ENCODE measurements around the gene EIF3F.
A peak's percentile ranks its signal among the peaks of the same experiment; 100 is the strongest.

The EIF3F gene

DNA sequence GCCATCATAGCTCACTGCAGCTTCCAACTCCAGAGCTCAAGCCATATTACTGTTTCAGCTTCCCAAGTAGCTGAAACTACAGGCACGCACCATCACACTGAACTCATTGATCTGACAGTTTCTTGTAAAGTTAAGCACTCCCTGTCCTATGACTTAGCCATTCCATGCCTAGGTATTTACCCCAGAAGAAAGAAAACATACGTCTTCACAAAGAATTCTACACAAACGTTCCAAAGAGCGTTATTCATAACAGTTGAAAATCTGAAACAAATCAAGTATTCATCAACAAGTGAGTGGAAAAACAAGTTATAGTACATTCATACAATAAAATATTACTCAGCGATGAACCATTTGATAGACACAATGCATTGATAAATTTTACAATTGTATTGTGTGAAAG is 14.1 kb upstream of the EIF3F start:
- TF ChIP-seq CEBPB (IDR thresholded peaks at IDR 0.05): no peak
- no peak for TF ChIP-seq EP300 (IDR thresholded peaks at IDR 0.05; ENCODE audit: borderline replicate concordance)
- TF ChIP-seq YY1 (IDR thresholded peaks at IDR 0.05; ENCODE audit: low read depth): no peak
- no peak for TF ChIP-seq NFIC (IDR thresholded peaks at IDR 0.05)
- TF ChIP-seq RAD21 (IDR thresholded peaks at IDR 0.05; ENCODE audit: low read depth): no peak
- no peak for TF ChIP-seq FOXM1 (IDR thresholded peaks at IDR 0.05; ENCODE audit: borderline replicate concordance, low read depth)
- TF ChIP-seq TCF12 (IDR thresholded peaks at IDR 0.05; ENCODE audit: low read depth): no peak
- no peak for TF ChIP-seq TEAD4 (IDR thresholded peaks at IDR 0.05)
- TF ChIP-seq TAF1 (IDR thresholded peaks at IDR 0.05; ENCODE audit: low read depth): no peak
- TF ChIP-seq ZBTB7A (IDR thresholded peaks at IDR 0.05; ENCODE audit: low read depth): no peak

GRCh38 chr11:7974668-7975067 is 12.5 kb upstream of the EIF3F start:
- TF ChIP-seq ZBTB7A (IDR thresholded peaks at IDR 0.05; ENCODE audit: low read depth): no peak
- TF ChIP-seq, protein P1, sequence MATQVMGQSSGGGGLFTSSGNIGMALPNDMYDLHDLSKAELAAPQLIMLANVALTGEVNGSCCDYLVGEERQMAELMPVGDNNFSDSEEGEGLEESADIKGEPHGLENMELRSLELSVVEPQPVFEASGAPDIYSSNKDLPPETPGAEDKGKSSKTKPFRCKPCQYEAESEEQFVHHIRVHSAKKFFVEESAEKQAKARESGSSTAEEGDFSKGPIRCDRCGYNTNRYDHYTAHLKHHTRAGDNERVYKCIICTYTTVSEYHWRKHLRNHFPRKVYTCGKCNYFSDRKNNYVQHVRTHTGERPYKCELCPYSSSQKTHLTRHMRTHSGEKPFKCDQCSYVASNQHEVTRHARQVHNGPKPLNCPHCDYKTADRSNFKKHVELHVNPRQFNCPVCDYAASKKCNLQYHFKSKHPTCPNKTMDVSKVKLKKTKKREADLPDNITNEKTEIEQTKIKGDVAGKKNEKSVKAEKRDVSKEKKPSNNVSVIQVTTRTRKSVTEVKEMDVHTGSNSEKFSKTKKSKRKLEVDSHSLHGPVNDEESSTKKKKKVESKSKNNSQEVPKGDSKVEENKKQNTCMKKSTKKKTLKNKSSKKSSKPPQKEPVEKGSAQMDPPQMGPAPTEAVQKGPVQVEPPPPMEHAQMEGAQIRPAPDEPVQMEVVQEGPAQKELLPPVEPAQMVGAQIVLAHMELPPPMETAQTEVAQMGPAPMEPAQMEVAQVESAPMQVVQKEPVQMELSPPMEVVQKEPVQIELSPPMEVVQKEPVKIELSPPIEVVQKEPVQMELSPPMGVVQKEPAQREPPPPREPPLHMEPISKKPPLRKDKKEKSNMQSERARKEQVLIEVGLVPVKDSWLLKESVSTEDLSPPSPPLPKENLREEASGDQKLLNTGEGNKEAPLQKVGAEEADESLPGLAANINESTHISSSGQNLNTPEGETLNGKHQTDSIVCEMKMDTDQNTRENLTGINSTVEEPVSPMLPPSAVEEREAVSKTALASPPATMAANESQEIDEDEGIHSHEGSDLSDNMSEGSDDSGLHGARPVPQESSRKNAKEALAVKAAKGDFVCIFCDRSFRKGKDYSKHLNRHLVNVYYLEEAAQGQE (IDR thresholded peaks at IDR 0.05; ENCODE audit: low read depth): no peak
- TF ChIP-seq TEAD4 (IDR thresholded peaks at IDR 0.05): no peak
- no peak for TF ChIP-seq NFIC (IDR thresholded peaks at IDR 0.05)
- no peak for TF ChIP-seq FOXM1 (IDR thresholded peaks at IDR 0.05; ENCODE audit: borderline replicate concordance, low read depth)
- TF ChIP-seq EGR1 (IDR thresholded peaks at IDR 0.05): no peak
- no peak for TF ChIP-seq EP300 (IDR thresholded peaks at IDR 0.05; ENCODE audit: borderline replicate concordance)
- TF ChIP-seq, protein P2, sequence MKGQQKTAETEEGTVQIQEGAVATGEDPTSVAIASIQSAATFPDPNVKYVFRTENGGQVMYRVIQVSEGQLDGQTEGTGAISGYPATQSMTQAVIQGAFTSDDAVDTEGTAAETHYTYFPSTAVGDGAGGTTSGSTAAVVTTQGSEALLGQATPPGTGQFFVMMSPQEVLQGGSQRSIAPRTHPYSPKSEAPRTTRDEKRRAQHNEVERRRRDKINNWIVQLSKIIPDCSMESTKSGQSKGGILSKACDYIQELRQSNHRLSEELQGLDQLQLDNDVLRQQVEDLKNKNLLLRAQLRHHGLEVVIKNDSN (IDR thresholded peaks at IDR 0.05): no peak
- no peak for TF ChIP-seq TAF1 (IDR thresholded peaks at IDR 0.05; ENCODE audit: low read depth)
- TF ChIP-seq CREB1 (IDR thresholded peaks at IDR 0.05; ENCODE audit: low read depth): no peak
- no peak for TF ChIP-seq MAX (IDR thresholded peaks at IDR 0.05)
- TF ChIP-seq CEBPB (IDR thresholded peaks at IDR 0.05): no peak
- TF ChIP-seq RAD21 (IDR thresholded peaks at IDR 0.05; ENCODE audit: low read depth): no peak
- TF ChIP-seq TCF12 (IDR thresholded peaks at IDR 0.05; ENCODE audit: low read depth): no peak
- TF ChIP-seq YY1 (IDR thresholded peaks at IDR 0.05; ENCODE audit: low read depth): no peak

DNA sequence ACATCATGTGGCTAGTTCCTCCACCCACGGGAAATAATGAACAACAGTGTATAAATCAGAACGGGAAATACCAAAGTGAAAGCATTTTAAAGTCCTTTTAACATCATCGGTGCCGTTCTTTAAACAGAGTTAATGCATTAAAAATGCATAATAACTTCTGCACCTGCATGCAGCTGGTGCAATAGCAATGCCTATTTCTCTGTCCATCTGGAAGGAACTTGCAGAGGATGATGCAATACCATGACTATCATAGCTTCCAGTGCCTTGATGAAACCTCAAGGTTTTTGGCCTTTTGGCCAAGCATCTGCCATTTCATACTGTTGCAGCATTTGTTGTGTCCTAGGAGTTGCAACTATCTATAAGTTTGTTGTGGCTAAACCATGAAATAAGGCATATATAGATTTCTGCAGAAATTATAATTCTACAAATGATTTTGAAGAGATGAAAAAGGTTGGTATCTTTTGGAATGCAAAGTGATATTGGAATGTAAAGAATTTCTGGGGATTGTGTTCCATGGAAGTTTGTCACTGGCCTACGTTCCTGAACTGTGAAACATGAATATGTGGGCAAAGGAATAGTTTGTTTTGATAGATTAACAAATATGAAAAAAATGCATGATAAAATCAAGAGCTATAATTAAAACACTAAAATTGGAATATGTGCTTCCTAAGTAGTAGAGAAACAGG is 9.8 kb upstream of the EIF3F start:
- TF ChIP-seq YY1 (IDR thresholded peaks at IDR 0.05; ENCODE audit: low read depth) (no peak), CREB1 (IDR thresholded peaks at IDR 0.05; ENCODE audit: low read depth) (no peak), TAF1 (IDR thresholded peaks at IDR 0.05; ENCODE audit: low read depth) (no peak), CEBPB (IDR thresholded peaks at IDR 0.05) (peak; percentile 71), ZBTB7A (IDR thresholded peaks at IDR 0.05; ENCODE audit: low read depth) (no peak)

DNA sequence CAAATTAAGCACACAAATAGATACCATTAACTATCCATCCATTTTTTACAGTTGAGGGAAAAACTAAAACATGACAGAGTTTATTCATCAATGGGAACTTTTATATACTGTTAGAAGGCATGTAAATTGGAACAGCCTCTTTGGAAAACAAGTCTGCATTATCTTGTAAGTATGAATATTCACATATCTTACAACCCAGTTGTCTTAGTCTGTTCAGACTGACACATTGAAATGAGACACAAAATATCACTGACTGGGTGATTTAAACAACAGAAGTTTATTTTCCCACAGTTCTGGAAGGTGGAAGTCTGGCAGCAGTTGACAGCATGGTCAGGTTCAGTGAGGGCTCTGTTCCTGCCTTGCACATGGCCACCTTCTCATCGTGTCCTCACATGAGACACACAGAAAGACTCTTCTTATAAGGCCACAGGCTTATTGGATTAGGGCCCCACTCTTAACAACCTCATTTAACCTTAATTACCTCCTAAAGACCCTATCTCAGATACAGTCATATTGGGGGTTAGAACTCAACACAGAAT is 5.4 kb upstream of the EIF3F start:
- TF ChIP-seq NFIC (IDR thresholded peaks at IDR 0.05) (no peak), CREB1 (IDR thresholded peaks at IDR 0.05; ENCODE audit: low read depth) (no peak), EGR1 (IDR thresholded peaks at IDR 0.05) (no peak), FOXM1 (IDR thresholded peaks at IDR 0.05; ENCODE audit: borderline replicate concordance, low read depth) (no peak), TAF1 (IDR thresholded peaks at IDR 0.05; ENCODE audit: low read depth) (no peak), ZBTB7A (IDR thresholded peaks at IDR 0.05; ENCODE audit: low read depth) (no peak), EP300 (IDR thresholded peaks at IDR 0.05; ENCODE audit: borderline replicate concordance) (no peak), RAD21 (IDR thresholded peaks at IDR 0.05; ENCODE audit: low read depth) (no peak), TCF12 (IDR thresholded peaks at IDR 0.05; ENCODE audit: low read depth) (no peak), CEBPB (IDR thresholded peaks at IDR 0.05) (no peak), TEAD4 (IDR thresholded peaks at IDR 0.05) (no peak), MAX (IDR thresholded peaks at IDR 0.05) (no peak), YY1 (IDR thresholded peaks at IDR 0.05; ENCODE audit: low read depth) (no peak)
- TF ChIP-seq, protein P2 (IDR thresholded peaks at IDR 0.05): no peak
- TF ChIP-seq, protein P1 (IDR thresholded peaks at IDR 0.05; ENCODE audit: low read depth): no peak

GRCh38 chr11:7982582-7983119 is 4.5 kb upstream of the EIF3F start:
- no peak for TF ChIP-seq CEBPB (IDR thresholded peaks at IDR 0.05)
- TF ChIP-seq, protein P2 (IDR thresholded peaks at IDR 0.05): no peak
- TF ChIP-seq, protein P1 (IDR thresholded peaks at IDR 0.05; ENCODE audit: low read depth): no peak
